ENCODE results near the gene SPATS2L.
"Not testable (repeated sequence)": the region's sequence is repeated elsewhere in the genome, so short reads cannot be mapped to it uniquely, and the experiment has no call there.

Gene SPATS2L

GRCh38 chr2:200342654-200343053, 36.2 kb downstream of the SPATS2L start:
- H4K20me1 ChIP-seq (ENCODE audit: control insufficient read depth, insufficient read depth, low read depth, low read length), result no peaks in the 10 kb centered on the region
- no peak overlapping the region for H3K4me3 ChIP-seq (ENCODE audit: low read length)
- no peaks in the 10 kb centered on the region for H3K79me2 ChIP-seq (ENCODE audit: control insufficient read depth, low read length)

GRCh38 chr2:200344202-200344601, 37.7 kb downstream of the SPATS2L start:
- H3K27me3 ChIP-seq (ENCODE audit: control insufficient read depth, low read length); H3F3A ChIP-seq (ENCODE audit: control insufficient read depth, insufficient read depth); H4K20me1 ChIP-seq (ENCODE audit: control insufficient read depth, insufficient read depth, low read depth, low read length); H3K4me2 ChIP-seq (ENCODE audit: low read length); H3K27ac ChIP-seq (ENCODE audit: low read depth, low read length); H3K4me1 ChIP-seq (ENCODE audit: control insufficient read depth, low read length); H3K36me3 ChIP-seq (ENCODE audit: control insufficient read depth, low read length); H3K4me3 ChIP-seq (ENCODE audit: low read length); H3K9me3 ChIP-seq (ENCODE audit: control insufficient read depth, insufficient read depth, low read length); H3K9me2 ChIP-seq (replicated peaks; ENCODE audit: control insufficient read depth, low read length); H3K79me2 ChIP-seq (ENCODE audit: control insufficient read depth, low read length): not testable (repeated sequence)

More at GRCh38 chr2:200342654-200343053, 36.2 kb downstream of the SPATS2L start:
- Histone ChIP-seq H3K9me3 (ENCODE audit: control insufficient read depth, insufficient read depth, low read length) (no peaks in the 10 kb centered on the region), H3K27ac (ENCODE audit: low read depth, low read length) (no peak overlapping the region), H3K4me2 (ENCODE audit: low read length) (no peak overlapping the region), H3K4me1 (ENCODE audit: control insufficient read depth, low read length) (no peaks in the 10 kb centered on the region), H3K27me3 (ENCODE audit: control insufficient read depth, low read length) (no peaks in the 10 kb centered on the region), H3K9me2 (replicated peaks; ENCODE audit: control insufficient read depth, low read length) (no peaks in the 10 kb centered on the region), H3K36me3 (ENCODE audit: control insufficient read depth, low read length) (no peaks in the 10 kb centered on the region), H3F3A (ENCODE audit: control insufficient read depth, insufficient read depth) (no peaks in the 10 kb centered on the region)
- TF ChIP-seq EZH2phosphoT487 (IDR thresholded peaks at IDR 0.05; ENCODE audit: borderline replicate concordance, low read length) (no peak), CTCF (IDR thresholded peaks at IDR 0.05; ENCODE audit: low read depth, low read length, poor library complexity, severe bottlenecking) (no peak)

GRCh38 chr2:200345975-200346374, 39.5 kb downstream of the SPATS2L start:
- H3K79me2 ChIP-seq (ENCODE audit: control insufficient read depth, low read length), result no peaks in the 10 kb centered on the region
- H3F3A ChIP-seq (ENCODE audit: control insufficient read depth, insufficient read depth), result no peaks in the 10 kb centered on the region
- no peak overlapping the region for H3K4me2 ChIP-seq (ENCODE audit: low read length)
- H3K4me1 ChIP-seq (ENCODE audit: control insufficient read depth, low read length), result no peaks in the 10 kb centered on the region
- no peaks in the 10 kb centered on the region for H3K36me3 ChIP-seq (ENCODE audit: control insufficient read depth, low read length)
- H3K9me2 ChIP-seq (replicated peaks; ENCODE audit: control insufficient read depth, low read length), result no peaks in the 10 kb centered on the region
- TF ChIP-seq CTCF (IDR thresholded peaks at IDR 0.05; ENCODE audit: low read depth, low read length, poor library complexity, severe bottlenecking), result no peak
- no peak for TF ChIP-seq EZH2phosphoT487 (IDR thresholded peaks at IDR 0.05; ENCODE audit: borderline replicate concordance, low read length)
- no peaks in the 10 kb centered on the region for H3K9me3 ChIP-seq (ENCODE audit: control insufficient read depth, insufficient read depth, low read length)
- no peak overlapping the region for H3K4me3 ChIP-seq (ENCODE audit: low read length)
- H3K27me3 ChIP-seq (ENCODE audit: control insufficient read depth, low read length), result no peaks in the 10 kb centered on the region
- H3K27ac ChIP-seq (ENCODE audit: low read depth, low read length), result no peak overlapping the region
- no peaks in the 10 kb centered on the region for H4K20me1 ChIP-seq (ENCODE audit: control insufficient read depth, insufficient read depth, low read depth, low read length)

- H3K27ac ChIP-seq (ENCODE audit: low read depth, low read length), result no peak overlapping the region
- TF ChIP-seq CTCF (IDR thresholded peaks at IDR 0.05; ENCODE audit: low read depth, low read length, poor library complexity, severe bottlenecking) (no peak), EZH2phosphoT487 (IDR thresholded peaks at IDR 0.05; ENCODE audit: borderline replicate concordance, low read length) (no peak)
- H3K79me2 ChIP-seq (ENCODE audit: control insufficient read depth, low read length), result no peaks in the 10 kb centered on the region
- no peaks in the 10 kb centered on the region for H3K9me2 ChIP-seq (replicated peaks; ENCODE audit: control insufficient read depth, low read length)
- no peaks in the 10 kb centered on the region for H3F3A ChIP-seq (ENCODE audit: control insufficient read depth, insufficient read depth)
- no peaks in the 10 kb centered on the region for H4K20me1 ChIP-seq (ENCODE audit: control insufficient read depth, insufficient read depth, low read depth, low read length)
- no peak overlapping the region for H3K4me2 ChIP-seq (ENCODE audit: low read length)
- H3K36me3 ChIP-seq (ENCODE audit: control insufficient read depth, low read length), result no peaks in the 10 kb centered on the region
- no peak overlapping the region for H3K4me3 ChIP-seq (ENCODE audit: low read length)
- H3K9me3 ChIP-seq (ENCODE audit: control insufficient read depth, insufficient read depth, low read length), result no peaks in the 10 kb centered on the region
- H3K27me3 ChIP-seq (ENCODE audit: control insufficient read depth, low read length), result no peaks in the 10 kb centered on the region
- H3K4me1 ChIP-seq (ENCODE audit: control insufficient read depth, low read length), result no peaks in the 10 kb centered on the region
Measured at GRCh38 chr2:200347301-200347700, 40.8 kb downstream of the SPATS2L start.
